Activated B cell treated with CpG ODN at 0.5 μM for 24 hours (primary cell): ENCODE measurements around the gene CDC6. TPM values are rescaled to one million over a fixed set of nuclear protein-coding genes. Genes with fewer than 3 reads are reported as not detected.

Experiments used
- ATAC-seq: fragments of 200-7000 bp; cut with Tn5 transposase; one replicate; pipeline ENCODE4 v1.10.0; 2021; ENCODE audit warnings: low read depth, mild to moderate bottlenecking, moderate library complexity
- CTCF ChIA-PET: fragments of 350-600 bp; sonication (Branson Sonifier 250); formaldehyde crosslinking; loops from one replicate; lab custom pipeline; 2021; ENCODE audit warnings: antibody characterized with exemption; lab: Charles Lee
- POLR2A ChIA-PET: fragments of 350-600 bp; sonication (Branson Sonifier 250); formaldehyde crosslinking; loops from one replicate; lab custom pipeline; 2021; ENCODE audit warnings: antibody characterized with exemption; lab: Charles Lee
- DNase-seq: peaks from one replicate; pipeline ENCODE4 v3.0.0; 2022
- H3K27ac Mint-ChIP-seq: one replicate; pipeline ENCODE4 v1.8.0; 2020; ENCODE audit warnings: mixed read lengths
- H3K27me3 Mint-ChIP-seq: one replicate; pipeline ENCODE4 v1.8.0; 2021; ENCODE audit warnings: mixed read lengths
- H3K36me3 Mint-ChIP-seq: one replicate; pipeline ENCODE4 v1.8.0; 2021; ENCODE audit warnings: low read depth, mixed read lengths
- H3K4me1 Mint-ChIP-seq: one replicate; pipeline ENCODE4 v1.8.0; 2021; ENCODE audit warnings: mixed read lengths
- H3K4me3 Mint-ChIP-seq: one replicate; pipeline ENCODE4 v1.8.0; 2020; ENCODE audit warnings: mild to moderate bottlenecking, mixed read lengths
- H3K9me3 Mint-ChIP-seq: one replicate; pipeline ENCODE4 v1.8.0; 2020; ENCODE audit warnings: mixed read lengths
- intact Hi-C: fragments of 100-400 bp; cut with micrococcal nuclease; formaldehyde crosslinking; loops from one replicate; pipeline ENCODE4 v1.15.1; 2024
- total RNA-seq: library from RNA; stranded (reverse); gene quantifications from 2 replicates; pipeline ENCODE4 v1.2.3, GENCODE V29; 2022
- TF ChIP-seq, protein P1 (sequence below): fragments of 200-600 bp; IDR thresholded peaks from one replicate; pipeline ENCODE4 v1.8.0; 2022; ENCODE audit warnings: antibody characterized with exemption, mild to moderate bottlenecking

CDC6 gene
- total RNA-seq, 1 donor from 2014 or later: 9.7 TPM

DNA sequence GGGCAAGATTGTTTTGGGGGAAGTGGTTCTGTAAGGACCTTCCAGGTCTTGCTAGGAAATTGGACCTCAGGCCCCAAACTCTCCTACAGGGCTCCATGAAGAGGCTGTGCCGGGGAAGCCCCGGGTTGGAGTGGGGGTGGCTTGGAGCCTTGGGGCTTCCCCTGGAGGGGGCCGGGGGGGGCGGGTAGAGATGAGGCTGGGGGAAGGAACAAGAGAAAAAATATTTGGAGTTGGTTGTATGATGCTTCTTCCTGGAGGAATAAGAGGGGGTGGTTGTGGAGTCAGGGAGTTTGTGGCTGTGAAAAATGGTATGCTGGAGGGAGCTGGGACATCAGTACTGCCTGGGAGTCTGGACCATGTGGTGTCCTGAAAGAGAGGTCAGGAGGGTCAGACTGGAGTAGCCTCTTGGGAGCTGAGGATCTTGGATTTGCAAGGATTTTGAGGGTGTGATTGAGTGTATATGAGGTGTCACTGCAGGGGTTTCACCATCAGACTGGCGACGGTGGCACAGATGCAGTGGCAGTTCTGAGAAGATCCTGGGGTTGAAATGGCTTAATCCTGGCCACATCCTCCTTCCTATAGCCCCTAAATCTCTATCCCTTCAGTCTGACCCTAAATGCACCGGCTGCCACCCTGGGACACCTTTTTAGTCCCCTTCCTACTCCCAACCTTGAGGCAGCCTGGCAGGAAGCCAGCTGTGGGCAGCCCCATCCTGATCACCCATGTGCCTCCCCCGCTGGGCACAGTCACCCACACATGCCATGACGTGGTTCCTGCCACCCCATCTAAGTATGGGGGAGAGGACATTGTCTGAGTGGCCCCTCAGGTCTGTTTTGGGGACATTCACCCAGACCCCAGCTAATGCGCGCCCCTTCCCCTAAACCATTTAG lies 32.2 kb downstream of the CDC6 start:
- peaks cover 17% of the 10 kb centered on the region for H3K36me3 Mint-ChIP-seq
- H3K4me3 Mint-ChIP-seq: peak overlapping the region; percentile 93
- intact Hi-C loops: loop anchor here (10.0 kb wide), 1 partner anchor 565 kb away; no protein-coding TSS in a partner anchor
- no peak for ATAC-seq
- POLR2A ChIA-PET: interaction anchor here (0.5 to 5.3 kb wide), 13 partner anchors 8 to 1370 kb away, joined by 3 to 81 read pairs (median 4); no protein-coding TSS in a partner anchor
- DNase-seq: no peak
- H3K9me3 Mint-ChIP-seq: no peaks in the 10 kb centered on the region
- H3K27ac Mint-ChIP-seq: peak overlapping the region; percentile 98
- H3K27me3 Mint-ChIP-seq: no peaks in the 10 kb centered on the region
- TF ChIP-seq, protein P1, sequence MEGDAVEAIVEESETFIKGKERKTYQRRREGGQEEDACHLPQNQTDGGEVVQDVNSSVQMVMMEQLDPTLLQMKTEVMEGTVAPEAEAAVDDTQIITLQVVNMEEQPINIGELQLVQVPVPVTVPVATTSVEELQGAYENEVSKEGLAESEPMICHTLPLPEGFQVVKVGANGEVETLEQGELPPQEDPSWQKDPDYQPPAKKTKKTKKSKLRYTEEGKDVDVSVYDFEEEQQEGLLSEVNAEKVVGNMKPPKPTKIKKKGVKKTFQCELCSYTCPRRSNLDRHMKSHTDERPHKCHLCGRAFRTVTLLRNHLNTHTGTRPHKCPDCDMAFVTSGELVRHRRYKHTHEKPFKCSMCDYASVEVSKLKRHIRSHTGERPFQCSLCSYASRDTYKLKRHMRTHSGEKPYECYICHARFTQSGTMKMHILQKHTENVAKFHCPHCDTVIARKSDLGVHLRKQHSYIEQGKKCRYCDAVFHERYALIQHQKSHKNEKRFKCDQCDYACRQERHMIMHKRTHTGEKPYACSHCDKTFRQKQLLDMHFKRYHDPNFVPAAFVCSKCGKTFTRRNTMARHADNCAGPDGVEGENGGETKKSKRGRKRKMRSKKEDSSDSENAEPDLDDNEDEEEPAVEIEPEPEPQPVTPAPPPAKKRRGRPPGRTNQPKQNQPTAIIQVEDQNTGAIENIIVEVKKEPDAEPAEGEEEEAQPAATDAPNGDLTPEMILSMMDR: no peak
- CTCF ChIA-PET: interaction anchor here (1.2 to 3.6 kb wide), 5 partner anchors 10 to 35 kb away, joined by 3 to 17 read pairs (median 6); partner anchors contain the start of gene RARA
- peaks cover 87% of the 10 kb centered on the region for H3K4me1 Mint-ChIP-seq

DNA sequence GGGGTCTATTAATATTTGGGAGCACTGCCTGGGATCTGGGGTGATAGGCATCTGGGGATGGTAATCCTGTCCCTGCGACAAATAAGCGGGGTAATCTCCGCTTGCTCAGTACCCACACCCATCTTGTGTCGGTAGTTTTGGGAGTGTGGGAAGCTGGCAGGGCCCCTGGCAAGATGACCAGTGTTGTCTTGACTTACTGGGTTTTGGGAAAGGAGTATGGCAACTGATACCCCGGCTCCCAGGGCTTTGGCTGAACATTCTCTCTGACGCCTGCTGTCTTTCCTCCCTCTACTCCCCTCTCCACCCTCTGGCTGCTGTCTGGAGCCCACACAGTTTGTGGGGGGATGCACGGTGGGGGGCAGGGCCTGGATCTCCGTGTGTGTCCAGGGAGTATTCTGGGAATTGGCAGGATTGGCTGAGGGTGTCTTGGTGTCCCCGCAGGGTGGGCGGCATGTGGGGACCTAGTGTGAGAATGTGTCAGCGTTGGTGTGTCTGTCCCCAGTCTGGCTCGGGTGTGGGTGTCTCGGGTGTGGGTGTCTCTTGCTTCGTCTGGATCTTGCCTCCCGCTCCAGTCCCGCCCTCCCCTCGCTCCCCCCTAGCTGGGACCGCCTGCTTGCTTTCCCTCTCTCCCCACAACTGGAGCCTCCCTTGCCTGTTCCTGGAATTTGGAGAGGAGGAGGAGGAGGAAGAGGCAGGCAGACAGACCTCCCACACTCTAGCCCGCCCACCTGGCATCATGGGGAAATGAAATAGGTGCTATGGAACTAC lies 33.3 kb downstream of the CDC6 start:
- DNase-seq (no peak), ATAC-seq (no peak)
- Mint-ChIP-seq H3K36me3 (peaks cover 17% of the 10 kb centered on the region), H3K27me3 (no peaks in the 10 kb centered on the region), H3K4me3 (peak overlapping the region; percentile 93), H3K27ac (peak overlapping the region; percentile 98), H3K4me1 (peaks cover 88% of the 10 kb centered on the region), H3K9me3 (no peaks in the 10 kb centered on the region)
- ChIA-PET POLR2A (interaction anchor here (0.6 to 5.3 kb wide), 12 partner anchors 11 to 1369 kb away, joined by 3 to 81 read pairs (median 7); partner anchors contain the start of genes CCR7 and EIF1), CTCF (interaction anchor here (1.2 to 1.3 kb wide), 2 partner anchors 19 to 20 kb away, joined by 3 to 4 read pairs; no protein-coding TSS in a partner anchor)
- TF ChIP-seq, protein P1: no peak
- intact Hi-C loops: loop anchor here (10.0 kb wide), 1 partner anchor 566 kb away; no protein-coding TSS in a partner anchor

DNA sequence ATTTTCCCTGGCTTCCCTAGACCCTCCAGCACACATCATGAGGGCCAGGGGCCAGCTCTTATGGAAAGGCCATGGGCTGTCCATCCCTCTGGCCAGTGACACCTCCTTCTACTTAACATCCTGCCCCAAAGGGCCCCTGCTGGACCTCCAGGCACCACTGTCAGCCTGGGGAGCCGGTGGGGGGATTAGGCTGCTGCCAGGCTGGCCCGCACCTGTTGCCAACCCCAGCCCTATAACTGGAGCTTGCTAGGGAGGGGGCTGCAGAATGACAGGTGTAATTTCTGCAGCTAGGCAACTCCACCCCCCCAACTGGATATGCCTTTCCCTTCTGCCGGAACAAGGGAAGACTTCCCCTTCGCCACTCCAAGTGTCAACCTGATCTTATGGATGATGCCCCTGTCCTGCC lies 33.8 kb downstream of the CDC6 start:
- DNase-seq (no peak), ATAC-seq (no peak)
- Mint-ChIP-seq H3K4me3 (peak overlapping the region; percentile 93), H3K27me3 (no peaks in the 10 kb centered on the region), H3K9me3 (no peaks in the 10 kb centered on the region), H3K4me1 (peaks cover 89% of the 10 kb centered on the region), H3K36me3 (peaks cover 18% of the 10 kb centered on the region), H3K27ac (peak overlapping the region; percentile 98)
- ChIA-PET POLR2A (interaction anchor here (1.2 to 7.4 kb wide), 9 partner anchors 8 to 1367 kb away, joined by 3 to 154 read pairs (median 12); partner anchors contain the start of genes CCR7, EIF1 and RARA), CTCF (interaction anchor here (1.3 kb wide), 1 partner anchor 19 kb away, joined by 3 read pairs; no protein-coding TSS in a partner anchor)
- intact Hi-C loops: loop anchor here (10.0 kb wide), 1 partner anchor 567 kb away; no protein-coding TSS in a partner anchor
- TF ChIP-seq, protein P1: no peak

DNA sequence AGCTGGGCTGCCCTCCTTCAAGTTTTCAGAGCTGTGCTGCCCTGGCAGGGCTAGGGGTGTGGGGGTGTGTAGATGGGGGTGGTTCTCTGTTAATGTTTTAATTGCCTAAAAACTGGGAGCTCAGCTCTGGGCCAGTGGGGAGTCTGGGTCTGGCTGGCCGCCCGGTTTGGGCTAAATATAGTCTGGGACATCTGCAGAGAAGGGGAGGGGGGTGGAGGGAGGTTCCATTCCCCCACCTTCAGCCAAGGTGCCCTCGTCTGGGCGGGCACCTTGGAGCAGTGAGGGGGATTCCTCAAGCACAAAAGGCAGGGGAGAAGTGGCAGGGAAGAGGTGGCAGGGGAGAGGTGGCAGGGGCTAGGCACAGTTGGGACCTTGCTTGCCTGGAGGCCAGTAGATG lies 34.3 kb downstream of the CDC6 start:
- POLR2A ChIA-PET: interaction anchor here (1.1 to 7.4 kb wide), 11 partner anchors 9 to 1367 kb away, joined by 3 to 154 read pairs (median 8); partner anchors contain the start of genes CCR7, EIF1 and RARA
- H3K27ac Mint-ChIP-seq: peak overlapping the region; percentile 98
- peaks cover 18% of the 10 kb centered on the region for H3K36me3 Mint-ChIP-seq
- H3K4me3 Mint-ChIP-seq: peak overlapping the region; percentile 93
- intact Hi-C loops: loop anchor here (1.0 to 10.0 kb wide), 7 partner anchors 8 to 1354 kb away; no protein-coding TSS in a partner anchor
- DNase-seq: no peak
- CTCF ChIA-PET: interaction anchor here (1.3 kb wide), 1 partner anchor 19 kb away, joined by 3 read pairs; no protein-coding TSS in a partner anchor
- peaks cover 92% of the 10 kb centered on the region for H3K4me1 Mint-ChIP-seq
- no peaks in the 10 kb centered on the region for H3K27me3 Mint-ChIP-seq
- ATAC-seq: no peak
- TF ChIP-seq, protein P1: no peak
- no peaks in the 10 kb centered on the region for H3K9me3 Mint-ChIP-seq
